NCI-H774 (cell line): Measurements from ENCODE around the gene PPFIA3.

Source experiments
- DNase-seq: peaks from one replicate; lab custom pipeline; 2025; lab: John Stamatoyannopoulos, UW

The PPFIA3 gene

GRCh38 chr19:49119411-49120324 is at the start of gene PPFIA3:
PPFIA3 (plus strand) TSS chr19:49119544; CDS start chr19:49127874, 8,330 bp downstream.
- peak; percentile 0 for DNase-seq

GRCh38 chr19:49070416-49070815 is 48.9 kb upstream of the PPFIA3 start:
- DNase-seq = no peak

GRCh38 chr19:49071860-49072547 is 47.3 kb upstream of the PPFIA3 start:
- DNase-seq = no peak

GRCh38 chr19:49073514-49074378 is 45.6 kb upstream of the PPFIA3 start:
- no peak for DNase-seq

- peak; percentile 33 for DNase-seq
Measured at GRCh38 chr19:49074869-49075268, 44.5 kb upstream of the PPFIA3 start.

GRCh38 chr19:49080392-49080791 is 39.0 kb upstream of the PPFIA3 start:
- no peak for DNase-seq

- no peak for DNase-seq
Measured at GRCh38 chr19:49081273-49081672, 38.1 kb upstream of the PPFIA3 start.

GRCh38 chr19:49084206-49085019 is 34.9 kb upstream of the PPFIA3 start:
- no peak for DNase-seq

GRCh38 chr19:49085020-49085867 is 34.1 kb upstream of the PPFIA3 start, which contains the start of gene SNRNP70:
SNRNP70 (plus strand) TSS chr19:49085451; CDS start chr19:49086415, 964 bp downstream.
- peak; percentile 99 for DNase-seq

- DNase-seq = no peak
Measured at GRCh38 chr19:49085868-49086232, 33.5 kb upstream of the PPFIA3 start.

- DNase-seq = no peak
Measured at GRCh38 chr19:49086296-49086695, 33.0 kb upstream of the PPFIA3 start.

GRCh38 chr19:49091391-49092038 is 27.8 kb upstream of the PPFIA3 start:
- DNase-seq = no peak

GRCh38 chr19:49092686-49093085 is 26.7 kb upstream of the PPFIA3 start:
- DNase-seq = no peak

- DNase-seq = no peak
Measured at GRCh38 chr19:49094505-49095482, 24.6 kb upstream of the PPFIA3 start.

- DNase-seq = peak; percentile 55
Measured at GRCh38 chr19:49097453-49098288, 21.7 kb upstream of the PPFIA3 start.

- no peak for DNase-seq
Measured at GRCh38 chr19:49098795-49099194, 20.5 kb upstream of the PPFIA3 start.

GRCh38 chr19:49101160-49101559 is 18.2 kb upstream of the PPFIA3 start:
- DNase-seq = no peak

GRCh38 chr19:49102303-49102702 is 17.0 kb upstream of the PPFIA3 start:
- no peak for DNase-seq
